IMR-90 (cell line): ENCODE results near the gene HS3ST5. TPM values are rescaled to one million over a fixed set of nuclear protein-coding genes. Genes with fewer than 3 reads are reported as not detected.

Experiments used
- ATAC-seq: fragments of 200-7000 bp; cut with Tn5 transposase; 2 replicates; pipeline ENCODE4 v1.9.1; 2020; ENCODE audit warnings: low read depth, mild to moderate bottlenecking, moderate library complexity
- BruUV-seq: library from RNA; stranded (reverse); fragments of 400-500 nt; replicated peaks from 2 replicates; lab custom pipeline; 2021; lab: Mats Ljungman, UMichigan
- CTCF ChIA-PET: fragments of 300-600 bp; formaldehyde crosslinking; extraction: SDS; loops from one replicate; lab custom pipeline; 2021; ENCODE audit warnings: antibody characterized with exemption; lab: Yijun Ruan, JAX
- POLR2A ChIA-PET: fragments of 300-600 bp; sonication (Branson Sonifier 250); formaldehyde crosslinking; loops from one replicate; lab custom pipeline; 2022; ENCODE audit warnings: antibody characterized with exemption; ENCODE audit not compliant: unreplicated experiment; lab: Charles Lee
- DNase-seq: peaks from one replicate; pipeline ENCODE4 v3.0.0; 2013
- H2AFZ ChIP-seq: replicated peaks from 2 replicates; pipeline ENCODE3; 2013; ENCODE audit warnings: low read length, mild to moderate bottlenecking; ENCODE audit not compliant: poor library complexity
- H2AK5ac ChIP-seq: 2 replicates; pipeline ENCODE4 v1.6.1; 2013; ENCODE audit warnings: low read depth, low read length, inconsistent platforms
- H2AK9ac ChIP-seq: replicated peaks from 2 replicates; pipeline ENCODE3; 2013; ENCODE audit warnings: mild to moderate bottlenecking, low read depth, low read length, moderate library complexity; ENCODE audit not compliant: poor library complexity
- H2BK120ac ChIP-seq: 2 replicates; pipeline ENCODE4 v1.6.1; 2013; ENCODE audit warnings: low read depth, low read length, inconsistent platforms
- H2BK15ac ChIP-seq: 3 replicates; pipeline ENCODE4 v1.6.1; 2013; ENCODE audit warnings: low read depth, low read length, inconsistent platforms
- H2BK20ac ChIP-seq: 2 replicates; pipeline ENCODE4 v1.6.1; 2013; ENCODE audit warnings: low read depth, mild to moderate bottlenecking, inconsistent platforms, low read length, moderate library complexity
- H2BK5ac ChIP-seq: 2 replicates; pipeline ENCODE4 v1.6.1; 2013; ENCODE audit warnings: mild to moderate bottlenecking, low read depth, low read length, inconsistent platforms; ENCODE audit not compliant: poor library complexity, severe bottlenecking
- H3K14ac ChIP-seq: replicated peaks from 2 replicates; pipeline ENCODE4 v1.6.1; 2013; ENCODE audit warnings: low read depth, low read length, inconsistent platforms
- H3K18ac ChIP-seq: 2 replicates; pipeline ENCODE4 v1.6.1; 2013; ENCODE audit warnings: low read depth, low read length, control low read depth
- H3K23ac ChIP-seq: 2 replicates; pipeline ENCODE4 v1.6.1; 2013; ENCODE audit warnings: low read depth, low read length, inconsistent platforms
- H3K27ac ChIP-seq: 2 replicates; pipeline ENCODE4 v1.5.1; 2013; ENCODE audit warnings: mild to moderate bottlenecking, control low read depth, low read length; ENCODE audit not compliant: insufficient read depth
- H3K27me3 ChIP-seq: 2 replicates; pipeline ENCODE4 v1.6.1; 2013; ENCODE audit warnings: low read length; ENCODE audit not compliant: control insufficient read depth, insufficient read depth
- H3K36me3 ChIP-seq: 2 replicates; pipeline ENCODE4 v1.6.1; 2013; ENCODE audit warnings: low read length, mixed read lengths; ENCODE audit not compliant: control insufficient read depth, insufficient read depth
- H3K4ac ChIP-seq: 2 replicates; pipeline ENCODE4 v1.6.1; 2013; ENCODE audit warnings: low read depth, low read length, inconsistent platforms
- H3K4me1 ChIP-seq: 2 replicates; pipeline ENCODE4 v1.6.1; 2013; ENCODE audit warnings: low read length, mixed read lengths; ENCODE audit not compliant: control insufficient read depth, insufficient read depth
- H3K4me2 ChIP-seq: 2 replicates; pipeline ENCODE4 v1.6.1; 2013; ENCODE audit warnings: low read depth, mild to moderate bottlenecking, control low read depth, low read length, moderate library complexity
- H3K4me3 ChIP-seq: 2 replicates; pipeline ENCODE4 v1.5.1; 2013; ENCODE audit warnings: low read depth, mild to moderate bottlenecking, control low read depth, low read length, moderate library complexity; ENCODE audit not compliant: insufficient read depth
- H3K56ac ChIP-seq: 2 replicates; pipeline ENCODE4 v1.6.1; 2013; ENCODE audit warnings: low read length, inconsistent platforms; ENCODE audit not compliant: insufficient read depth; ENCODE audit errors: extremely low read depth
- H3K79me1 ChIP-seq, 2 experiments: 2 replicates each; pipeline ENCODE4 v1.6.1; 2013; ENCODE audit warnings: low read length in 2 of 2, inconsistent platforms in 1 of 2, low read depth in 1 of 2
- H3K9ac ChIP-seq: 2 replicates; pipeline ENCODE4 v1.6.1; 2013; ENCODE audit warnings: low read depth, low read length, control low read depth
- H3K9me1 ChIP-seq: 2 replicates; pipeline ENCODE4 v1.6.1; 2013; ENCODE audit warnings: low read length, inconsistent platforms; ENCODE audit not compliant: insufficient read depth
- H3K9me3 ChIP-seq: 2 replicates; pipeline ENCODE4 v1.6.1; 2013; ENCODE audit warnings: low read length; ENCODE audit not compliant: control insufficient read depth, insufficient read depth
- H4K20me1 ChIP-seq: 2 replicates; pipeline ENCODE4 v1.6.1; 2013; ENCODE audit warnings: low read length, inconsistent platforms; ENCODE audit not compliant: insufficient read depth
- H4K5ac ChIP-seq: 2 replicates; pipeline ENCODE4 v1.6.1; 2013; ENCODE audit warnings: mild to moderate bottlenecking, low read depth, low read length, control low read depth
- H4K8ac ChIP-seq, 2 experiments: 2 replicates each; pipeline ENCODE4 v1.6.1; 2013; ENCODE audit warnings: low read depth in 2 of 2, low read length in 2 of 2, control low read depth in 1 of 2, inconsistent platforms in 1 of 2
- H4K91ac ChIP-seq: 2 replicates; pipeline ENCODE4 v1.6.1; 2013; ENCODE audit warnings: low read depth, low read length, inconsistent platforms; ENCODE audit not compliant: insufficient read depth
- CEBPB ChIP-seq: IDR thresholded peaks from 2 replicates; pipeline ENCODE4 v1.6.1; 2012; ENCODE audit warnings: low read depth, low read length, improper control_type of control experiment
- FOS ChIP-seq: fragments of 150-350 bp; IDR thresholded peaks from 2 replicates; pipeline ENCODE4 v1.6.1; 2016; ENCODE audit warnings: low read depth, low read length
- MXI1 ChIP-seq: IDR thresholded peaks from 2 replicates; pipeline ENCODE4 v1.6.1; 2012; ENCODE audit warnings: low read depth, mild to moderate bottlenecking, low read length, moderate library complexity, borderline replicate concordance
- NFE2L2 ChIP-seq: fragments of 150-350 bp; IDR thresholded peaks from 2 replicates; pipeline ENCODE4 v1.6.1; 2016; ENCODE audit warnings: low read depth, mild to moderate bottlenecking, low read length
- POLR2A ChIP-seq: IDR thresholded peaks from 2 replicates; pipeline ENCODE4 v1.6.1; 2012; ENCODE audit warnings: mild to moderate bottlenecking, low read depth, low read length
- SMC3 ChIP-seq: fragments of 150-350 bp; IDR thresholded peaks from 2 replicates; pipeline ENCODE4 v1.6.1; 2016; ENCODE audit warnings: low read depth, mild to moderate bottlenecking, antibody characterized with exemption, low read length, moderate library complexity
- WGBS, 2 experiments: methylation state at CpG; one replicate each; pipeline versions ENCODE4 v1.1.5 to v1.1.7; 2013; ENCODE audit warnings: missing lambda C conversion rate in 2 of 2; ENCODE audit not compliant: insufficient read length in 1 of 2; ENCODE audit errors: extremely low coverage in 2 of 2; 5-methylcytosine and 5-hydroxymethylcytosine counted together
- dilution Hi-C: fragments of 300-500 bp; cut with HindIII; formaldehyde crosslinking; loops from one replicate; pipeline ENCODE4 v1.14.3; 2018; ENCODE audit warnings: low sequenced_read_pairs; ENCODE audit not compliant: unreplicated experiment
- in situ Hi-C: fragments of 300-500 bp; cut with MboI; formaldehyde crosslinking; loops from 3 replicates; pipeline ENCODE4 v1.14.3; 2019; ENCODE audit warnings: low sequenced_read_pairs, inconsistent platforms, mixed read lengths
- intact Hi-C: fragments of 100-400 bp; cut with micrococcal nuclease; formaldehyde crosslinking; loops from 2 replicates; pipeline ENCODE4 v1.10.0; 2022
- polyA plus RNA-seq, 3 experiments: library from polyadenylated mRNA; depleted of rRNA; stranded (reverse); fragments of >200 nt; gene quantifications; 2 replicates each; pipeline ENCODE4 v1.2.3, GENCODE V29; 2012; ENCODE audit warnings: low replicate concordance in 1 of 3
- total RNA-seq: library from RNA; depleted of rRNA; stranded (reverse); fragments of >200 nt; gene quantifications from 2 replicates; pipeline ENCODE4 v1.2.3, GENCODE V29; 2012

Gene HS3ST5
- total and polyA plus RNA-seq, 2 of the 4 experiments (the other 2 are of a cell fraction) = not detected

DNA sequence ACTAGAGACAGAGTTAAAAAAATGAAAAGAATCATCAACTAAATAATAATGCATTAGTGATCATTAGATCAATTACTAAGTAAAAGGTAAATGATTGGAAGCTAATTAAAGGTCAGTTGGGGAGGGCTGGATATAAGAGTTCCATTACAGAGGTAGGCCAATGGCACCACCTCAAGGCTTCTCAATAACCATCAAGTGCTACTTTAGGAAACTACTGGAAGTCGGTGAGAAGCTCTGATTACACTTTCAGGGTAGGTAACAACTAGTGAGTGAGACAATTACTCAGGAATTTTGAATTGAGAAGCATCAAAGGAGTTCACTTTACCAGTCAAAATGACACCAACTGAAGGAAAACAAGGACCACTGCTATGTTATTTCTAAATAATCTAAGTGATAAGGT, 281.7 kb downstream of the HS3ST5 start:
- in situ Hi-C loops = no loop called here

More for the DNA sequence above, 281.7 kb downstream of the HS3ST5 start:
- intact Hi-C loops = no loop called here
- Histone ChIP-seq H4K20me1 (no peaks in the 10 kb centered on the region), H3K27ac (no peak overlapping the region), H4K91ac (no peak overlapping the region), H3K4me1 (peaks cover 5% of the 10 kb centered on the region), H4K8ac (no peak overlapping the region), H2AK5ac (no peak overlapping the region), H3K27me3 (no peaks in the 10 kb centered on the region), H3K9me3 (no peaks in the 10 kb centered on the region), H3K79me1 (no peaks in the 10 kb centered on the region), H3K4me3 (no peak overlapping the region), H2AK9ac (no peak overlapping the region), H3K36me3 (no peaks in the 10 kb centered on the region), H2BK5ac (no peak overlapping the region), H3K56ac (no peak overlapping the region), H2AFZ (no peak overlapping the region), H2BK15ac (no peak overlapping the region), H3K4me2 (no peak overlapping the region), H3K18ac (no peak overlapping the region), H2BK20ac (no peak overlapping the region), H3K4ac (no peak overlapping the region), H3K23ac (no peak overlapping the region), H3K14ac (no peak overlapping the region), H2BK120ac (no peak overlapping the region), H3K9me1 (no peaks in the 10 kb centered on the region), H4K5ac (no peak overlapping the region), H3K9ac (no peak overlapping the region)
- no peak for DNase-seq
- ChIA-PET CTCF (interaction anchor here (0.7 kb wide), 1 partner anchor 31 kb away, joined by 3 read pairs; no protein-coding TSS in a partner anchor), POLR2A (no interaction called here)
- BruUV-seq = no TSS peak
- dilution Hi-C loops = no loop called here
- TF ChIP-seq SMC3 = no peak
- TF ChIP-seq CEBPB = no peak
- TF ChIP-seq NFE2L2 = no peak
- TF ChIP-seq FOS = no peak
- no peak for TF ChIP-seq POLR2A
- TF ChIP-seq MXI1 = no peak
- no CpG with 5 or more reads among the region's 1 CpG for WGBS, 2 experiments
- ATAC-seq = no peak
